Gastrocnemius medialis (tissue), 4 donors: ENCODE measurements around the gene DMD.

Experiments used
- POLR2A ChIP-seq, 2 donors: fragments of 450-650 bp; IDR thresholded peaks; one replicate each; pipeline ENCODE4 v1.6.1; 2017; ENCODE audit warnings: antibody characterized with exemption in 2 of 2, mild to moderate bottlenecking in 2 of 2, moderate library complexity in 2 of 2
- TF ChIP-seq, protein P1 (sequence below), 5 experiments: fragments of 450-650 bp in 3 of 5; fragments of 200-600 bp in 2 of 5; sonication (generic) in 2 of 5; IDR thresholded peaks in 4 of 5; conservative IDR thresholded peaks in 1 of 5; 1 replicate in 4 of 5; 2 replicates in 1 of 5; pipeline ENCODE4 v1.5.1; 2016 to 2019; ENCODE audit warnings: antibody characterized with exemption in 5 of 5, mild to moderate bottlenecking in 3 of 5, moderate library complexity in 3 of 5

DNA sequence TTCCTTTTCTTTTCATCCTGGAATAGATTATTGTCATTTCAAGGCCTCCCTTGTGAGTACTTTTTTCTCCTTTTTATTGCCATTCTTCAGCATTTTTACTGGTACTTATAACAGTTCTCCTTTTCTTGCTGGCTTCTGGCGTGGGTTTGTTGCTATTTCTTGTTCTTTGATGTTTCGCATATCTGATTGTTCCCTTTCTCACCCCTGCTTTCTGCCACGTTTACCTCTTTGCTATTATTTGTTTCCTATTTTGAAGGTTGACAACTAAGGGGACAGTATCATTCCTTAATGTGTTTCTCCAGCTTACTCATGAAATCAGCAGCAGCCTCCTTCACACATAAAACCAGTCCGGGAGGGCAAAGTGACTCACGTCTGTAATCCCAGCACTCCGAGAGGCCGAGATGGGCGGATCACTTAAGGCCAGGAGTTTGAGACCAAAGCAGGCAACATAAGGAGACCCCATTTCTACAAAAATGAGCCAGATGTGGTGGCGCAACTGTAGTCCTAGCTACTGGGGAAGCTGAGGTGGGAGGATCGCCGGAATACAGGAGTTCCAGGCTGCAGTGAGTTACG is 72.6 kb downstream of the DMD start:
- TF ChIP-seq POLR2A (IDR thresholded peaks at IDR 0.05), result no peak
- TF ChIP-seq, protein P1, sequence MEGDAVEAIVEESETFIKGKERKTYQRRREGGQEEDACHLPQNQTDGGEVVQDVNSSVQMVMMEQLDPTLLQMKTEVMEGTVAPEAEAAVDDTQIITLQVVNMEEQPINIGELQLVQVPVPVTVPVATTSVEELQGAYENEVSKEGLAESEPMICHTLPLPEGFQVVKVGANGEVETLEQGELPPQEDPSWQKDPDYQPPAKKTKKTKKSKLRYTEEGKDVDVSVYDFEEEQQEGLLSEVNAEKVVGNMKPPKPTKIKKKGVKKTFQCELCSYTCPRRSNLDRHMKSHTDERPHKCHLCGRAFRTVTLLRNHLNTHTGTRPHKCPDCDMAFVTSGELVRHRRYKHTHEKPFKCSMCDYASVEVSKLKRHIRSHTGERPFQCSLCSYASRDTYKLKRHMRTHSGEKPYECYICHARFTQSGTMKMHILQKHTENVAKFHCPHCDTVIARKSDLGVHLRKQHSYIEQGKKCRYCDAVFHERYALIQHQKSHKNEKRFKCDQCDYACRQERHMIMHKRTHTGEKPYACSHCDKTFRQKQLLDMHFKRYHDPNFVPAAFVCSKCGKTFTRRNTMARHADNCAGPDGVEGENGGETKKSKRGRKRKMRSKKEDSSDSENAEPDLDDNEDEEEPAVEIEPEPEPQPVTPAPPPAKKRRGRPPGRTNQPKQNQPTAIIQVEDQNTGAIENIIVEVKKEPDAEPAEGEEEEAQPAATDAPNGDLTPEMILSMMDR (IDR thresholded peaks at IDR 0.05 in 4 of 5, conservative IDR thresholded peaks at IDR 0.05 in 1 of 5), result no peak
